Activated naive CD4-positive, alpha-beta T cell treated with anti-CD3 and anti-CD28 coated beads for 36 hours (primary cell): Measurements from ENCODE around the gene MCIDAS. TPM values are rescaled to one million over a fixed set of nuclear protein-coding genes. Genes with fewer than 3 reads are reported as not detected.

ENCODE experiments used
- CTCF ChIA-PET: fragments of 350-600 bp; sonication (Branson Sonifier 250); formaldehyde crosslinking; loops from one replicate; lab custom pipeline; 2021; ENCODE audit warnings: antibody characterized with exemption; lab: Charles Lee
- DNase-seq: peaks from one replicate; pipeline ENCODE4 v3.0.0-alpha.2; 2020
- H3K27ac Mint-ChIP-seq: one replicate; pipeline ENCODE4 v1.8.0; 2021; ENCODE audit warnings: mild to moderate bottlenecking, mixed read lengths
- H3K27me3 Mint-ChIP-seq: one replicate; pipeline ENCODE4 v1.8.0; 2021; ENCODE audit warnings: low read depth, mixed read lengths
- H3K36me3 Mint-ChIP-seq: one replicate; pipeline ENCODE4 v1.8.0; 2021; ENCODE audit warnings: low read depth, mixed read lengths
- H3K4me1 Mint-ChIP-seq: one replicate; pipeline ENCODE4 v1.8.0; 2021; ENCODE audit warnings: low read depth, mixed read lengths
- H3K4me3 Mint-ChIP-seq: one replicate; pipeline ENCODE4 v1.8.0; 2021; ENCODE audit warnings: mild to moderate bottlenecking, moderate library complexity, mixed read lengths
- H3K9me3 Mint-ChIP-seq: one replicate; pipeline ENCODE4 v1.8.0; 2021; ENCODE audit warnings: mixed read lengths
- intact Hi-C: fragments of 100-400 bp; cut with micrococcal nuclease; formaldehyde crosslinking; loops from one replicate; pipeline ENCODE4 v1.15.1; 2023
- total RNA-seq, 2 experiments: library from RNA; stranded (reverse); gene quantifications; one replicate each; pipeline ENCODE4 v1.2.3, GENCODE V29; 2021

MCIDAS gene
- total RNA-seq, 2 experiments from 2014 or later, result 0.17 TPM; not detected in 1

DNA sequence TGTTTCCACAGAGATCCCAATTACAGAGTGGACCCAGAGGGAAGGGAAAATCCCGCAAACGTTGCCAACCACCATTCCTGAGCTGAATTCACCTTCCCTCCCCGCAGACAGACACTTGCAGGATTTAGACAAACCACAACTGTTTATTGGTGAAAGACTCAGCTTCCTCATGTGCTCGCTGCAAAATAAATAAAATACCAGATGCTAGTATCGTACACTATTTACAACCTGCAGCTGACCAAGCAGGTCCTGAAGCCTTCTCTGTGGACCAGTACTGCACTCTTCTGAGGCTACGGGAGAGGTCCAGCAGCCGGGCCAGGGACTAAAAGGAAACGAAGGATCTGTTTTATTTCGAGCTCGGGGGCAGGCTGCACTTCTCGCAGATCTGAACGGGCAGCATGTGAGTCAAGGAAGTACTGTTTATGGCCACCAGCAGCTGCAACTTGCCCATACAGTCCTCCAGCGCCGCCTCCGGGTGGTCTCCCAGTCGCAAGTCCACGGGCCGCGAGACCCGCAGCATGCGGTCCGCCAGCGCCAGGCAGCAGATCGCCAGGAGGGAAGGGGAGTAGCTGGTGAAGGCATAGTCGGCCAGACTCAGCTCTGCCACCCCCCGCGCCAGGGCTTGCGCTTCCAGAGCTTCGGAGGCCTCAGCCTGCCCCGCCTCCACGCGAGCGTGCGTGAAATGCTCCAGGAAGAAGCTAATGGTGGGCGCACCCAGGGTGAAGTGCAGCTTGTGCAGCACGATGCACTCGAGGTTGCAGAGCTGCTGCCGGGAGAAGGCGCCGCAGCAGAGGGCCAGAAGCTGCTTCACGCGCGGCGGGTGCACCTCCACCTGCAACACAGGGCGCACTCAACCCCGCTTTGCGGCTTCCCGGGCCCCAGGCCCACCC lies 4.2 kb upstream of the MCIDAS start:
- CTCF ChIA-PET, result interaction anchor here (0.8 to 3.0 kb wide), 5 partner anchors 13 to 461 kb away, joined by 3 to 10 read pairs (median 3); partner anchors contain the start of genes DHX29 and MTREX
- peak; percentile 18 for DNase-seq
- H3K27ac Mint-ChIP-seq, result no peak overlapping the region
- intact Hi-C loops, result loop anchor here (1.0 to 5.0 kb wide), 3 partner anchors 8 to 1098 kb away; partner anchors contain the start of gene SNX18
- H3K4me1 Mint-ChIP-seq, result peaks cover 40% of the 10 kb centered on the region
- peak overlapping the region; percentile 76 for H3K4me3 Mint-ChIP-seq
- peaks cover 68% of the 10 kb centered on the region for H3K27me3 Mint-ChIP-seq
- no peaks in the 10 kb centered on the region for H3K9me3 Mint-ChIP-seq
- no peaks in the 10 kb centered on the region for H3K36me3 Mint-ChIP-seq

DNA sequence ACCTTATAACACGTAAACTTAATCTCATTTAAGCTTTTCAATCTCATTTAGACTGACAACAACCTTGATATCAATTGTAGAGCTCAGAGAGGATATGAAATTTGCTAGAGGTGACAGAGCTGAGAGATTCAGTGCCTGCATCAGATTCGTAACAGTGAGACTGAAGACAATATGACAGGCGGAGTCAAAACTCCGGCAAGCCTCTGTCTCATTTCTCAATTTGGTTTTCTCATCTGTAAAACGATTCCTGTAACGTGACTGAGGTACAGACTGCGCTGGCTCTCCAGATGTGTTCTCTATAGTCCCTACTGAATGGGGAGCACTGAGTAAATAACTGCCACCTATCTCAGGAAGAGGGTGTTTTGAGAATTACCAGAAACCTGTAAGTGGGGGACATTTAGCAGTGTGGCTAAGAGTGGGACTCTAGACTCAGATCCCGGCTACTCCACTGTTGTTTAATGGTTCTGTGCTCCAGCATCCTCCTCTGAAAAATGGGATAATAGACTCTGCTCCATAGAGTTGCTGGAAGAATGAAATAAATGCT lies 3.0 kb upstream of the MCIDAS start:
- no peaks in the 10 kb centered on the region for H3K36me3 Mint-ChIP-seq
- intact Hi-C loops, result loop anchor here (2.0 to 5.0 kb wide), 2 partner anchors 713 to 1099 kb away; partner anchors contain the start of gene SNX18
- H3K27me3 Mint-ChIP-seq, result peaks cover 77% of the 10 kb centered on the region
- DNase-seq, result peak; percentile 22
- CTCF ChIA-PET, result no interaction called here
- H3K4me3 Mint-ChIP-seq, result no peak overlapping the region
- no peak overlapping the region for H3K27ac Mint-ChIP-seq
- peaks cover 42% of the 10 kb centered on the region for H3K4me1 Mint-ChIP-seq
- H3K9me3 Mint-ChIP-seq, result no peaks in the 10 kb centered on the region

DNA sequence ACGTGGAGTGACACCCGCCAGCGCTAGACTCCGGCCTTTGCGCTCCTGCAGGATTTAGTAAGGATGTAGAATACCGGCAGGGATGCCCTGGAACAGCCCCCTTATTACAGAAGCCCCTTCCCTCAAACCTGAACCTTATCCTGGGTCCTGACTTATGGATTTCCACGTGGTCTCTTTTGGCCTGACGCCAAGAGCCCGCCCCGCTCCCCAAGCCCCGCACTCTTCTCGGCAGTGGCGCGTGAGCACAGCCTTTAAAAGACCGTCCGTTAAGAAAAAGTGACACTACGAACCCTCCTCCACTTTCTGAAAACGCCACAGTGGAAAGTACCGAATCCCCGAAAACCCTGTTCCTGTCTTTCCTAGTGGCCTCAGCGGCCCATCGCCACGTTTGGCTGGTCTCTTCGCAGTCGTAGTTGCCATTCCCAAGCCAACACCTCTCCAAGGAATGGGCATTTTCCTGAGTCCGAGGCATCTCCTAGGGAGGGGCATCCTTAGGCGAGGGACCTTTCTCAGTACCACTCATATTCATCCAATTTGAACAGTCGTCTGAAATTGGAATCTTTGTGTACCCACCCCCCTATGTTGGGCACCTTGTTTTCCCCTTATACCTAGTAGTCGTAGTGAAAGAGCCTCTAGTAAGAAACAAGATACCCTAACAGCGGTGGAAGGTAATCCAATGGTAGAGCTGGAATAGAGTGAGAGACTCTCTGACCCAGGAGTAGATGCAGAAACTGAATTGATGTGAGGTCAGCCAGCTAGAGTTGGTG lies 732 bp upstream of the MCIDAS start:
- DNase-seq, result no peak
- CTCF ChIA-PET, result interaction anchor here (0.6 to 1.7 kb wide), 4 partner anchors 11 to 103 kb away, joined by 3 to 5 read pairs (median 4); no protein-coding TSS in a partner anchor
- H3K27ac Mint-ChIP-seq, result no peak overlapping the region
- intact Hi-C loops, result loop anchor here (1.0 to 10.0 kb wide), 6 partner anchors 55 to 977 kb away; partner anchors contain the start of genes CDC20B, PLPP1 and SLC38A9
- no peaks in the 10 kb centered on the region for H3K9me3 Mint-ChIP-seq
- H3K27me3 Mint-ChIP-seq, result peaks cover 89% of the 10 kb centered on the region
- H3K4me1 Mint-ChIP-seq, result peaks cover 47% of the 10 kb centered on the region
- no peaks in the 10 kb centered on the region for H3K36me3 Mint-ChIP-seq
- peak overlapping the region; percentile 66 for H3K4me3 Mint-ChIP-seq

DNA sequence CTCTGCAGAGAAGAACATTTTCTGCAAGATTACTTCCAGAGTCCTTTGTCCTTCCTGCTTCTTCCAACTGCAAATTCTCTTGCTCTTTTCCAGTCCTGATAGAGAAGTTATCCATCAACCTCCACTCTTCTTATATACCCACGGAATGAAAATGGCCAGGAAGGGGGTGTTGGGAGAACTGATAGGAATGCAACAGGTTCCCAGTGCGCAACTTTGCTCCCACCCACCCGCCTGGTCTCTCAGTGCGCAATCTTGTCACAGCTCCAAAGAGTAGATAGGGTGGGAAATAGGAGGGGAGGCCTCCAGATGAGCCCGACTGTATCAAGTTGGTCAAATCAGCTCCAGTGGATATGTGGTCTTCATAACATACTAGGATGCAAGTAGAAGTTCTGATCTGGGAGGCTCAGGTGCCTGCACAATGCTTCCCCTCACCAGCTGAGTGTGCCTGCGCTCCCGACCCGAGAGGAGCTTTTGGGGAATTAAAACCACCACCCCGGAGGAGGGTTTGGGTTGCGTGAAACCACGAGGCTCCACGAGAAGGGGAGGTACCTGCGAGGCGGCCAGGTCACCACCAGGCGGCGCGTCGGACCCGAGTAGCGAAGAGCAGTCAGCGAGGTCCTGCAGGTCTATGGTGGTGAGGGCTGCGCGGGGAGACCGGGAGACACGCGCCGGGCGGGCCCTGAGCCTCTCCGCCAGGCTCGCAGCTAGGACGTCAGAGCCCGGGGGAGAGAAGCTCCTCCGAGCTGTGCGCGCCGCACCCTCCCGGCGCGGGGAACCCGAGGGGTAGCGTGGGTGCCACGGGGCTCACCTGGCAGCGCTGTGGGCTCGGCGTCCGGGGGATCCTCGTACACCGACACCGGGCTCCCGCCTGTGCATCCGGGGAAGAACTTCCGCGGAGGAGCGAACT lies 835 bp downstream of the MCIDAS start:
- H3K36me3 Mint-ChIP-seq, result no peaks in the 10 kb centered on the region
- H3K9me3 Mint-ChIP-seq, result no peaks in the 10 kb centered on the region

DNA sequence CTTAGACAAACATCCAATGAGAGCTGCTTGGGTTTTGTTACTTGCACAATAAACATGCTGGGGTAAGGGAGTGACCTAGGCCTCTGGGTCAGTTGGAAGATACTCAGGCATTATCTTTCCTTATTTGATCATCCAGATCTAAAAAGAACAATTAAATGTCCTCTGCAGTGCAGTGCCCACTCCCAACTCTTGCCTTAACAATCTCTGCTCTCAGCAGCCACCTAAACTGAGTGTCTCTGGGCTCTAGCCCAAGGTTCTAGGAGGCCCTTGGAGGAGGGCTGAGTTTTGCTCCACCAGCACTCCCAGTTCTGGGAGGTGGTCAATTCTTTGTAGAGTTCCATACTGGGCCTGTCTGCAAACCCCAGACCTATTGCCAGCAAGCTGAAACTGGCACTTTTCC lies 1.8 kb downstream of the MCIDAS start:
- DNase-seq, result no peak
- Mint-ChIP-seq H3K9me3 (no peaks in the 10 kb centered on the region), H3K36me3 (no peaks in the 10 kb centered on the region), H3K27ac (no peak overlapping the region), H3K4me3 (no peak overlapping the region), H3K27me3 (peaks cover 86% of the 10 kb centered on the region), H3K4me1 (peaks cover 45% of the 10 kb centered on the region)
- intact Hi-C loops, result loop anchor here (5.0 to 10.0 kb wide), 4 partner anchors 197 to 979 kb away; partner anchors contain the start of gene SLC38A9
- CTCF ChIA-PET, result interaction anchor here (0.6 to 2.2 kb wide), 4 partner anchors 9 to 54 kb away, joined by 3 to 10 read pairs (median 7); no protein-coding TSS in a partner anchor

More for the DNA sequence above, 835 bp downstream of the MCIDAS start:
- Mint-ChIP-seq H3K4me1 (peaks cover 44% of the 10 kb centered on the region), H3K4me3 (peak overlapping the region; percentile 65), H3K27ac (no peak overlapping the region), H3K27me3 (peaks cover 86% of the 10 kb centered on the region)
- CTCF ChIA-PET, result interaction anchor here (0.7 to 2.2 kb wide), 8 partner anchors 8 to 60 kb away, joined by 3 to 10 read pairs (median 4); no protein-coding TSS in a partner anchor
- intact Hi-C loops, result loop anchor here (1.0 to 10.0 kb wide), 7 partner anchors 81 to 979 kb away; partner anchors contain the start of genes DHX29, MTREX, PLPP1 and SLC38A9
- peak; percentile 85 for DNase-seq

DNA sequence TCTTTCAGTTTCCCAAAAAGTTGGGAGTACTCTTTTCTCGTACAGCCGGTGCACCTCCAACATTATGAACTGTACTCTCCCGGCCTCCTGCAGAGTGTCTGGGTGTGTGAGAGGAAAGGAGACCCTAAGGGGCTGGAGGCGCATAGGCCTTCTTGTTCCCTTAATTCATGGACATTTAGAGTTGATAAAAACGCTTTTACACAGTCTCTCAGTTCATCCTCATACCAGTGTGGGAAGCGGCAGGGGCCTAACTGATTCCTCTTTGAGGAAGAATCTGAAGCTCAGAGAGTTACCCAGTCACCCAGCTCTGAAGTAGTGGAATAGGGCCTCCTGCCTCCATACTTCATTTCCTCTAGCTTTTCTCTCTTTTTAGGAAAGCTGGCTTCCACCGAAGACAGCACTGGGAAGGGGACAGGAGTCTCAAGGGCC lies 3.3 kb downstream of the MCIDAS start:
- DNase-seq, result no peak
- Mint-ChIP-seq H3K27ac (no peak overlapping the region), H3K9me3 (no peaks in the 10 kb centered on the region), H3K27me3 (peaks cover 82% of the 10 kb centered on the region), H3K36me3 (no peaks in the 10 kb centered on the region), H3K4me1 (peaks cover 39% of the 10 kb centered on the region), H3K4me3 (peak overlapping the region; percentile 47)
- intact Hi-C loops, result loop anchor here (1.0 to 10.0 kb wide), 3 partner anchors 7 to 981 kb away; no protein-coding TSS in a partner anchor
- CTCF ChIA-PET, result interaction anchor here (0.7 to 0.8 kb wide), 3 partner anchors 10 to 92 kb away, joined by 3 read pairs; no protein-coding TSS in a partner anchor

DNA sequence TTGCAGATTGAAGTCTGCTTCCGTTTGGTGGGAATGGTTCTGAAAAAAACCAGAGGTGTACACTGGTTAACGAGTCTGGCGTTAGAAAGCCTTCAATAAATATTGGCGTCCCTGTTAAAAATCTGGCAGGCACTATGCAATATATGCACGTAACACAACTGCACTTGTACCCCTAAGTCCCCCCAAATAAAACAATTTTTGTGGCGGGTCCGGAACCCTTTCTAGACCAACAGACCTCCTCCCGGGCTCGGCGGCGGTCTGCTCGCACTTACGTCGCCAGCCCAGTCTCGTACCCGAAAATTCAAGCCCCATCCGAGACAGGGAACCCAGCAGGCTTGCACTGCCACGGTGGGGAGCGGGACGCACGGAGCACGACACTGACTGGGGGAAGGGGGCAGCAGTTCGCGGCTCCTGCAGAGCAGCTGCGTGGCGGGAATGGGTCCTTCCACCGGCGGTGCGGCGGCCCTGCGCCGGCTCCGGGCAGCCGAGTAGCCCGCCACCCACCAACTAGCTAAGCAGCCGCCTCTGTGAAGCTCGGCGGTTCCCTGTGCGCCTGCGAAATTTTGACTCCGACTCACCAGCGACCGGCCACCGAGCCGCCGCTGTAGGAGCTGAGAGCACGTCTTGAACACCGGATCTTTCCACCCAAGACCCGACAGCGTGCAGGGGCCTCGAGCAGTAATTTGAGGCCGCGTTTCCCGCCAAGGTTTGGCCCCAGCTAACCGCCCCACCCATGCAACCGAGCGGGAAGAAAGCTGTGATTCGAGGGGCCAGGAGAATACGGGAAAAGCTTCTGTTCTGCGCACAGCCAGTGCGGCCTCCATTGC lies 3.9 kb downstream of the MCIDAS start:
- H3K4me1 Mint-ChIP-seq, result peaks cover 39% of the 10 kb centered on the region
- H3K27me3 Mint-ChIP-seq, result peaks cover 81% of the 10 kb centered on the region
- H3K27ac Mint-ChIP-seq, result no peak overlapping the region
- no peaks in the 10 kb centered on the region for H3K9me3 Mint-ChIP-seq
- intact Hi-C loops, result loop anchor here (1.0 to 10.0 kb wide), 3 partner anchors 8 to 982 kb away; no protein-coding TSS in a partner anchor
- no peaks in the 10 kb centered on the region for H3K36me3 Mint-ChIP-seq
- H3K4me3 Mint-ChIP-seq, result peak overlapping the region; percentile 47
- CTCF ChIA-PET, result interaction anchor here (0.7 to 0.8 kb wide), 4 partner anchors 11 to 233 kb away, joined by 3 to 4 read pairs (median 3); no protein-coding TSS in a partner anchor
- peak; percentile 18 for DNase-seq

DNA sequence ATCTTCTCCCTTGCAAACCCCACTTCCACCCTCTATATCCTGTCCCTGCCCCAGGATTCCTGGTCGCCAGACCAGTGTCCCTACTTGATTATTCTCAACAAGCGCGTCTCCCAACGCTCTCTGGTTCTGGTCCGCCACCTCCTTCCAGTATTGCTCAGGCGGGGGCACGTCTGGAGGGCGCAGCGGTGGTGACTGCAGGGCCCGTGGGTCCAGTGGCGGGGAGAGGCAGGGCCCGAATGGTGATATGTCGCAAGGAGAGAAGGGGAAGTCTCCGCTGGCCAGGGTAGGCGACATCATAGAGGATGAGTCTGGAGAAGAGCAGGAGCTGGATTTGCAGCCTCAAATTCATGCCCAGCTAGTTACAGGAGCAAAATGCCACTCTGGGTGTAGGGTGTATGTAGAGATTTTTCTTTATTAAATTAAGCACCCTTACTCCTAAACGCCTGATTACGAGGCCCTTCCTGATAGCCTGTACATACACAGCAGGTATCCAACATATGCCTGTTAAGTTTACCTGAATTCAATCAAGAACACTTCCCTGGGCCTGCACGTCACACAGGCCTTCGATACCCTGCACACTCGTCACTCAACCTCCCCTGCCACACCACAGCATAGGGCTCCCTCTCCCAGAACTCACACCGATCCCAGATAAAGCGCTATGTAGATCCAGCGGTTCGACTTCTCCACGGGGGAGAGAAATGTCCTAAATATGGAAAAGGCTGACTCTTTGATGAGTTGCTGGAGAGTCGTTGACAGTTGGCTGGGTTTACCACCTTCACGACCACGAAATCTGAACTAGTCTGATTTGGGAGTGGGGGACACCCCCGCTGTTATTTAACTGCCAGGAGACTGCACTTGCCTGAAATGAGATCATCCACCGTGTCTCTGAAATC lies 4.8 kb downstream of the MCIDAS start:
- H3K36me3 Mint-ChIP-seq, result no peaks in the 10 kb centered on the region
- H3K4me3 Mint-ChIP-seq, result peak overlapping the region; percentile 47
- no peak overlapping the region for H3K27ac Mint-ChIP-seq
- peaks cover 76% of the 10 kb centered on the region for H3K27me3 Mint-ChIP-seq
- CTCF ChIA-PET, result no interaction called here
- no peaks in the 10 kb centered on the region for H3K9me3 Mint-ChIP-seq
- intact Hi-C loops, result loop anchor here (10.0 kb wide), 2 partner anchors 832 to 982 kb away; no protein-coding TSS in a partner anchor
- peaks cover 33% of the 10 kb centered on the region for H3K4me1 Mint-ChIP-seq
- peak; percentile 41 for DNase-seq

DNA sequence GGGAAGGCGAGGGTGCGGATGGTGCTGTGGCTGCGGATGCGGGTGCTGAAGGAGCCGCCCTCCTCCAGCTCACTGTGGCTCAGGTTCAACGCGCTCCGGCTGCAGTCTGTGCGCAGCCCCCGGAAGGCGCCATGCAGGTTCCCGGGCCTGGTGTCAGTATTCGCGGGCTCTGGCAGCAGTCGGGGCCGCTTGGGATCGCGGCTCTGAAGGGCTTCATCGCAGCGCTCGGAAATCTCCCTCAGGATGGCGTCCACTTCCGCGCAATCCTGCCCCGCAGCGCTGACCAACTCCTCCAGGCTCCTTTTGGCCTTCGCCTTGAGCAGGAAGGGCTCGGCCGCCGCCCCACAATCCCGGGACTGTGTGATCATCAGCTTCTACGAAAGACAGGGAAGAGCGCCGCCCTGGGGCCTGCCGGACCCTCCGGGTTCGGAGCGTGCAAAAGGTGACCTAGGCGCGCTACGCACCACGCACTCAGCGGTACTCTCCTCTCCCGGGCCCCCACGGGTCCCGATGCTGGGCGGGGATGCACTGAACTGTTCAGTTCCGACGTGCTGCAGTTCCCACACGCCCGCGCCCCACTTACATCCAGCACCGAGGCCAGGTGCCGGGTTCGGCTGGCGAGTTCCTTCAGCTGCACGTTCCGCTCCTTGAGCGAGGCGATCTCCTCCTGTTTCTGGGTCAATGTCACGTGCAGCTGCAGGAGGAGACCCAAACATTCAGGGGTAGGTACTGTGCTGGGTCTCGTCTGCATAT lies 6.5 kb downstream of the MCIDAS start:
- Mint-ChIP-seq H3K9me3 (no peaks in the 10 kb centered on the region), H3K27ac (no peak overlapping the region), H3K36me3 (no peaks in the 10 kb centered on the region), H3K4me1 (peaks cover 30% of the 10 kb centered on the region), H3K27me3 (peaks cover 72% of the 10 kb centered on the region), H3K4me3 (peak overlapping the region; percentile 69)
- intact Hi-C loops, result loop anchor here (10.0 kb wide), 2 partner anchors 834 to 984 kb away; no protein-coding TSS in a partner anchor
- CTCF ChIA-PET, result interaction anchor here (0.6 to 1.0 kb wide), 2 partner anchors 48 to 188 kb away, joined by 3 read pairs; no protein-coding TSS in a partner anchor
- peak; percentile 18 for DNase-seq
